Smooth muscle cell (in vitro differentiated cells): ENCODE results near the gene RTP5. TPM values are rescaled to one million over a fixed set of nuclear protein-coding genes. Genes with fewer than 3 reads are reported as not detected.

Source experiments
- DNase-seq: peaks from one replicate; lab custom pipeline; 2025; ENCODE audit not compliant: unreplicated experiment; lab: John Stamatoyannopoulos, UW
- H2AFZ ChIP-seq: fragments of 200-600 bp; sonication (generic); 2 replicates; pipeline ENCODE4 v1.6.0; 2016; ENCODE audit warnings: antibody characterized with exemption, low read depth, mild to moderate bottlenecking
- H3F3A ChIP-seq: fragments of 200-600 bp; sonication (generic); 2 replicates; pipeline ENCODE4 v1.6.0; 2017; ENCODE audit warnings: antibody characterized with exemption, low read depth
- H3K27ac ChIP-seq: fragments of 200-600 bp; sonication (generic); 2 replicates; pipeline ENCODE4 v1.5.1; 2016; ENCODE audit warnings: low read depth, mild to moderate bottlenecking
- H3K27me3 ChIP-seq: fragments of 200-600 bp; sonication (generic); 2 replicates; pipeline ENCODE4 v1.6.1; 2016; ENCODE audit warnings: low read depth, mild to moderate bottlenecking
- H3K36me3 ChIP-seq: fragments of 200-600 bp; sonication (generic); 2 replicates; pipeline ENCODE4 v1.5.1; 2016; ENCODE audit warnings: low read depth
- H3K4me1 ChIP-seq: fragments of 200-600 bp; sonication (generic); 2 replicates; pipeline ENCODE4 v1.5.1; 2016; ENCODE audit warnings: low read depth
- H3K4me2 ChIP-seq: fragments of 200-600 bp; sonication (generic); 2 replicates; pipeline ENCODE4 v1.6.0; 2016; ENCODE audit warnings: mild to moderate bottlenecking
- H3K4me3 ChIP-seq: fragments of 200-600 bp; sonication (generic); 2 replicates; pipeline ENCODE4 v1.5.1; 2016; ENCODE audit warnings: mild to moderate bottlenecking
- H3K79me2 ChIP-seq: fragments of 200-600 bp; sonication (generic); 2 replicates; pipeline ENCODE4 v1.6.0; 2016; ENCODE audit warnings: low read depth, mild to moderate bottlenecking
- H3K9ac ChIP-seq: fragments of 200-600 bp; sonication (generic); 2 replicates; pipeline ENCODE4 v1.6.0; 2016; ENCODE audit warnings: low read depth
- H3K9me3 ChIP-seq: fragments of 200-600 bp; sonication (generic); replicated peaks from 2 replicates; pipeline ENCODE4 v1.5.1; 2016; ENCODE audit warnings: low read depth
- H4K20me1 ChIP-seq: fragments of 200-600 bp; sonication (generic); 2 replicates; pipeline ENCODE4 v1.6.0; 2016; ENCODE audit warnings: low read depth
- WGBS: methylation state at CpG from one replicate; pipeline ENCODE4 v1.1.7; 2016; ENCODE audit warnings: low lambda C conversion rate; 5-methylcytosine and 5-hydroxymethylcytosine counted together
- polyA plus RNA-seq: library from polyadenylated mRNA; unstranded; fragments of >200 nt; fragmentation: Nextera tagmentation; extraction: Ambion mirVana; gene quantifications from 2 replicates; pipeline ENCODE4 v1.2.1, GENCODE V29; 2016
- total RNA-seq: library from RNA; depleted of rRNA; stranded (reverse); fragments of >200 nt; gene quantifications from 2 replicates; pipeline ENCODE4 v1.2.3, GENCODE V29; 2014
- TF ChIP-seq, protein P1 (sequence below): fragments of 200-600 bp; sonication (generic); IDR thresholded peaks from 2 replicates; pipeline ENCODE4 v1.5.1; 2017; ENCODE audit warnings: borderline replicate concordance, mild to moderate bottlenecking, antibody characterized with exemption; ENCODE audit not compliant: insufficient read depth, poor library complexity, severe bottlenecking

The RTP5 gene
- total and polyA plus RNA-seq, 2 experiments from 2014 or later: not detected

DNA sequence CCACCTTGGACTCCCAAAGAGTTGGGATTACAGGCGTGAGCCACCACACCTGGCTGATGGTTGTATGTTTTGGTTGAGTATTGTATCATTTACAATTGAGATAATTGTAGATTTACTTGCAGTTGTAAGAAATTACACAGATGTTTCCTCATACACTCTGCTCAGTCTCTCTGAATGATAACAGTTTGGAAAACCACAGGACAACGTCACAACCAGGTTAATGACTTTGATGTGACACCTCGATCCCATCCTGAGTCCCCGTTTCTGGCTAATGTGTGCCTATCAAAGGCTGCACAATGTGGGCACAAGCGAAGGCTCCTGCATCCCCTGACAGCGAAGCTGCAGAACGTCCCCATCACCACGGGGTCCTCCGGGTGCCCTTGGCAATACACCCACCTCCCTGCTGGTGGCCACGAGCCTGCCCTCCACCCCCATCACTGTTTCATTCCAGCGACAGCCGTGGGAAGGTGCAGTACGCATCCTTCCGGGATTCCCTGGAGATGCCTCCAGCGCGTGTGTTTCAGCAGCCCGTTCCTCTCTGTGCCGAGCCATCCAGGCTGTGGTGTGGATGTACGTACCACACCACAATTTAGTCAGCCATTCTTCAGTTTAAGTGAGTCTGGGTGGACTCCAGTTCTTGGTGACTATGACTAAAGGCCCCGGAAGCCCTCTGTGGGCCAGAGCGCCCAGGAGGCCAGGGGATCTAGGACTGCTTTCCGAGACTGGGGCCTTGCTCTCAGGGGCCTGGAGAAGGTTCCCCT, 6.6 kb upstream of the RTP5 start:
- Histone ChIP-seq H3K9me3 (no peaks in the 10 kb centered on the region), H2AFZ (no peak overlapping the region), H3K4me2 (no peak overlapping the region), H3K79me2 (no peaks in the 10 kb centered on the region), H3K4me3 (no peak overlapping the region), H4K20me1 (no peaks in the 10 kb centered on the region), H3K27me3 (no peaks in the 10 kb centered on the region), H3K9ac (no peak overlapping the region), H3F3A (no peaks in the 10 kb centered on the region), H3K36me3 (no peaks in the 10 kb centered on the region), H3K4me1 (no peaks in the 10 kb centered on the region), H3K27ac (no peak overlapping the region)
- WGBS: 92% methylated on average over 22 of the region's 22 CpGs
- DNase-seq: no peak
- TF ChIP-seq, protein P1, sequence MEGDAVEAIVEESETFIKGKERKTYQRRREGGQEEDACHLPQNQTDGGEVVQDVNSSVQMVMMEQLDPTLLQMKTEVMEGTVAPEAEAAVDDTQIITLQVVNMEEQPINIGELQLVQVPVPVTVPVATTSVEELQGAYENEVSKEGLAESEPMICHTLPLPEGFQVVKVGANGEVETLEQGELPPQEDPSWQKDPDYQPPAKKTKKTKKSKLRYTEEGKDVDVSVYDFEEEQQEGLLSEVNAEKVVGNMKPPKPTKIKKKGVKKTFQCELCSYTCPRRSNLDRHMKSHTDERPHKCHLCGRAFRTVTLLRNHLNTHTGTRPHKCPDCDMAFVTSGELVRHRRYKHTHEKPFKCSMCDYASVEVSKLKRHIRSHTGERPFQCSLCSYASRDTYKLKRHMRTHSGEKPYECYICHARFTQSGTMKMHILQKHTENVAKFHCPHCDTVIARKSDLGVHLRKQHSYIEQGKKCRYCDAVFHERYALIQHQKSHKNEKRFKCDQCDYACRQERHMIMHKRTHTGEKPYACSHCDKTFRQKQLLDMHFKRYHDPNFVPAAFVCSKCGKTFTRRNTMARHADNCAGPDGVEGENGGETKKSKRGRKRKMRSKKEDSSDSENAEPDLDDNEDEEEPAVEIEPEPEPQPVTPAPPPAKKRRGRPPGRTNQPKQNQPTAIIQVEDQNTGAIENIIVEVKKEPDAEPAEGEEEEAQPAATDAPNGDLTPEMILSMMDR: no peak

DNA sequence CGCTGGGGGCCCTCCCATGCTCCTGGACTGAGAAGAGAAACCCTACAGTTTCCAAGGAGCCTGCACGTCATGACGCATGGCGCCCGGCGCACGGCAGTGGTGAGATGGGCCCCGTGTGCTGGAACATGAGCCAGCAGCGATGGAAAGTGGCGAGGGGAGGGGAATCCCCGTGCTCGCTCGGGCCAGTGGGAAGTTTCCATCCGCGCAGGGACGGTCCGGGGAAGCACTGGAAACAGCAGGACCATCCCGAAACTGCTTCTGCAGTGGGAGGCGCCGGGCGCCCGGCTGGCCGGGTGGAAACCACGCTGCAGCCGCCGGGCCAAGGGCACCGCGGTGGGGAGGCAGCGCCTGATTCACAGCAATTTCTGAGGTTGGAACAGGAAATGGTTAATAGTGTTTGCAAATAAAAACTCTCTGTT, 6.0 kb upstream of the RTP5 start:
- Histone ChIP-seq H3K36me3 (no peaks in the 10 kb centered on the region), H3K79me2 (no peaks in the 10 kb centered on the region), H3K4me3 (no peak overlapping the region), H3K9ac (no peak overlapping the region), H3K4me2 (no peak overlapping the region), H3F3A (no peaks in the 10 kb centered on the region), H3K27me3 (no peaks in the 10 kb centered on the region), H4K20me1 (no peaks in the 10 kb centered on the region), H2AFZ (no peak overlapping the region), H3K9me3 (no peaks in the 10 kb centered on the region), H3K27ac (no peak overlapping the region), H3K4me1 (no peaks in the 10 kb centered on the region)
- 82% methylated on average over 29 of the region's 29 CpGs for WGBS
- TF ChIP-seq, protein P1: no peak
- no peak for DNase-seq

DNA sequence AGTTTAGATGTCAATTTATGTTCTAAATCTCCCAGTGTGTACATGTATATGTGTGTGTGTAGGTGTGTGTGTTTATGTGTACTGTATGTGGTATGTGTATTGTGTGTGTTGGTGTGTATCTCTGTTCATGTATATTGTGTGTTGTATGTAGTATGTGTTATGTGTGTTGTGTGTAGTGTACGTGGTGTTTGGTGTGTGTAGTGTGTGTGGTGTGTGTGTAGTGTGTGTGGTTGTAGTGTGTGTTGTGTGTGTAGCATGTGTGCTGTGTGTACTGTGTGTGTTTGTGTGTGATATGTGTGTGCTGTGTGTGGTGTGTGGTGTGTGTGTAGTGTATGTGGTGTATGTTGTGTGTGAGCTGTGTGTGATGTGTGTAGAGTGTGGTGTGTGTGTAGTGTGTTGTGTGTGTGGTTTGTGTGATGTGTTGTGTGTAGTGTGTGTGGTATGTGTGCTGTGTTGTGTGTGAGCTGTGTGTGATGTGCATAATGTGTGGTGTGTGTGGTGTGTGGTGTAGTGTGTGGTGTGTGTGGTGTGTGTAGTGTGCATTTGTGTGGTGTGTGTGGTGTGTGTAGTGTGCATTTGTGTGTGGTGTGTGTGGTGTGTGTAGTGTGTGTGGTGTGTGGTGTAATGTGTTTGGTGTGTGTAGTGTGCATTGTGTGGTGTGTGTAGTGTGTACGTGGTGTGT, 5.2 kb upstream of the RTP5 start:
- Histone ChIP-seq H3K4me3 (no peak overlapping the region), H3K79me2 (no peaks in the 10 kb centered on the region), H3K9me3 (no peaks in the 10 kb centered on the region), H3K27me3 (no peaks in the 10 kb centered on the region), H3K9ac (no peak overlapping the region), H3K4me2 (no peak overlapping the region), H3K4me1 (no peaks in the 10 kb centered on the region), H2AFZ (no peak overlapping the region), H3K36me3 (no peaks in the 10 kb centered on the region), H4K20me1 (no peaks in the 10 kb centered on the region), H3K27ac (no peak overlapping the region), H3F3A (no peaks in the 10 kb centered on the region)
- WGBS: 96% methylated on average over 2 of the region's 2 CpGs
- TF ChIP-seq, protein P1: no peak
- no peak for DNase-seq
